K562 (cell line): ENCODE results near the gene ENDOD1. TPM values are rescaled to one million over a fixed set of nuclear protein-coding genes. Genes with fewer than 3 reads are reported as not detected.

Source experiments
- CCAR2 ChIP-seq: fragments of 200-400 bp; formaldehyde crosslinking; IDR thresholded peaks from 2 replicates; pipeline ENCODE4 v1.6.1; 2017; ENCODE audit warnings: mild to moderate bottlenecking, low read depth, low read length
- CHD1 ChIP-seq: fragments of 200-600 bp; sonication (generic); IDR thresholded peaks from one replicate; pipeline ENCODE4 v1.6.1; 2012; ENCODE audit warnings: mild to moderate bottlenecking, moderate library complexity, low read length, inconsistent platforms
- EZH2 ChIP-seq: IDR thresholded peaks from 2 replicates; pipeline ENCODE4 v1.6.1; 2012; ENCODE audit warnings: low read depth, mild to moderate bottlenecking, inconsistent platforms, low read length, borderline replicate concordance
- HDAC6 ChIP-seq: IDR thresholded peaks from 2 replicates; pipeline ENCODE4 v1.6.1; 2012; ENCODE audit warnings: low read depth, mild to moderate bottlenecking, control low read depth, inconsistent platforms, low read length, moderate library complexity
- JUNB ChIP-seq: fragments of 450-650 bp; formaldehyde crosslinking; conservative IDR thresholded peaks from 2 replicates; pipeline ENCODE4 v1.4.0; 2020; ENCODE audit warnings: mild to moderate bottlenecking
- KAT2B ChIP-seq: IDR thresholded peaks from one replicate; pipeline ENCODE4 v1.6.1; 2012; ENCODE audit warnings: low read depth, mild to moderate bottlenecking, control low read depth, inconsistent platforms, low read length, moderate library complexity
- KDM2B ChIP-seq: fragments of 250-450 bp; sonication (Bioruptor Pico); IDR thresholded peaks from 2 replicates; pipeline ENCODE4 v1.8.0; 2021; ENCODE audit warnings: mild to moderate bottlenecking, moderate library complexity
- LARP7 ChIP-seq: fragments of 450-650 bp; IDR thresholded peaks from 2 replicates; pipeline ENCODE4 v1.6.1; 2016
- NFATC3 ChIP-seq: fragments of 450-650 bp; IDR thresholded peaks from 2 replicates; pipeline ENCODE4 v1.6.1; 2017; ENCODE audit warnings: mild to moderate bottlenecking
- NR3C1 ChIP-seq: sonication (generic); formaldehyde crosslinking; IDR thresholded peaks from 2 replicates; pipeline ENCODE4 v1.8.1; 2022; ENCODE audit warnings: missing genetic modification reagents
- PML ChIP-seq: IDR thresholded peaks from 2 replicates; pipeline ENCODE4 v1.6.1; 2012; ENCODE audit warnings: low read length, inconsistent platforms
- RREB1 ChIP-seq: fragments of 250-450 bp; sonication (Bioruptor Pico); IDR thresholded peaks from 2 replicates; pipeline ENCODE4 v1.4.0; 2020
- ZBTB17 ChIP-seq: fragments of 450-650 bp; formaldehyde crosslinking; IDR thresholded peaks from 2 replicates; pipeline ENCODE4 v1.4.0; 2020; ENCODE audit warnings: mild to moderate bottlenecking
- ZFX ChIP-seq: sonication (generic); formaldehyde crosslinking; IDR thresholded peaks from 2 replicates; pipeline ENCODE4 v1.8.0; 2022; ENCODE audit warnings: mild to moderate bottlenecking, missing genetic modification reagents, moderate library complexity
- ZNF277 ChIP-seq: fragments of 250-450 bp; sonication (Bioruptor Pico); IDR thresholded peaks from 2 replicates; pipeline ENCODE4 v1.8.0; 2022; ENCODE audit warnings: inconsistent platforms, mild to moderate bottlenecking, moderate library complexity, borderline replicate concordance
- ZNF311 ChIP-seq: fragments of 250-450 bp; sonication (Bioruptor Pico); IDR thresholded peaks from 2 replicates; pipeline ENCODE4 v1.4.0; 2020; ENCODE audit warnings: mild to moderate bottlenecking, moderate library complexity
- ZNF408 ChIP-seq: fragments of 250-450 bp; sonication (Bioruptor Pico); IDR thresholded peaks from 2 replicates; pipeline ENCODE4 v1.4.0; 2020; ENCODE audit warnings: low read depth, mild to moderate bottlenecking, moderate library complexity
- ZNF584 ChIP-seq: fragments of 200-800 bp; sonication (Bioruptor generic); IDR thresholded peaks from 2 replicates; pipeline ENCODE4 v1.6.1; 2016; ENCODE audit warnings: low read depth, mild to moderate bottlenecking, missing genetic modification characterization, missing compliant biosample characterization
- polyA plus RNA-seq, 8 experiments: library from polyadenylated mRNA; depleted of rRNA in 4 of 8; stranded (reverse) in 5 of 8; unstranded in 3 of 8; fragments of >200 nt; fragmentation: Nextera tagmentation in 2 of 8; fragmentation: Illumina TruSeq in 1 of 8; extraction: Ambion mirVana in 2 of 8; extraction: Trizol in 1 of 8; gene quantifications; 2 replicates each; pipeline versions ENCODE4 v1.2.1 to v1.2.3, GENCODE V29; 2011 to 2014; ENCODE audit warnings: inconsistent platforms in 1 of 8, missing spikeins in 1 of 8
- total RNA-seq, 7 experiments: library from RNA; depleted of rRNA in 6 of 7; stranded (reverse); fragments of >200 nt in 6 of 7; fragmentation: Illumina TruSeq in 2 of 7; extraction: Trizol in 2 of 7; gene quantifications; 2 replicates each; pipeline versions ENCODE4 v1.2.1 to v1.2.3, GENCODE V29; 2011 to 2021; ENCODE audit warnings: low replicate concordance in 1 of 7
- TF ChIP-seq, protein P1 (sequence below), 2 experiments: IDR thresholded peaks; 2 replicates each; pipeline ENCODE4 v1.6.1; 2011; ENCODE audit warnings: borderline replicate concordance in 1 of 2, control low read depth in 1 of 2, low read depth in 1 of 2, low read length in 1 of 2, mild to moderate bottlenecking in 1 of 2, mixed read lengths in 1 of 2, moderate library complexity in 1 of 2; ENCODE audit not compliant: insufficient read depth in 1 of 2, insufficient read length in 1 of 2, poor library complexity in 1 of 2, severe bottlenecking in 1 of 2; ENCODE audit errors: extremely low read depth in 1 of 2
- TF ChIP-seq, protein P2 (sequence below), 3 experiments: fragments of 200-800 bp in 1 of 3; sonication (Bioruptor generic) in 1 of 3; sonication (generic) in 1 of 3; formaldehyde crosslinking in 1 of 3; IDR thresholded peaks; 2 replicates each; pipeline versions ENCODE4 v1.6.1 to v1.8.0; 2016 to 2022; ENCODE audit warnings: mild to moderate bottlenecking in 2 of 3, missing compliant biosample characterization in 2 of 3, missing genetic modification characterization in 2 of 3, missing genetic modification reagents in 1 of 3

ENDOD1 gene
- total and polyA plus RNA-seq, 9 of the 15 experiments (the other 6 are each of a cell fraction or from before 2014, with no cell fraction given), result 4.2 to 11.8 (median 9.3) TPM

DNA sequence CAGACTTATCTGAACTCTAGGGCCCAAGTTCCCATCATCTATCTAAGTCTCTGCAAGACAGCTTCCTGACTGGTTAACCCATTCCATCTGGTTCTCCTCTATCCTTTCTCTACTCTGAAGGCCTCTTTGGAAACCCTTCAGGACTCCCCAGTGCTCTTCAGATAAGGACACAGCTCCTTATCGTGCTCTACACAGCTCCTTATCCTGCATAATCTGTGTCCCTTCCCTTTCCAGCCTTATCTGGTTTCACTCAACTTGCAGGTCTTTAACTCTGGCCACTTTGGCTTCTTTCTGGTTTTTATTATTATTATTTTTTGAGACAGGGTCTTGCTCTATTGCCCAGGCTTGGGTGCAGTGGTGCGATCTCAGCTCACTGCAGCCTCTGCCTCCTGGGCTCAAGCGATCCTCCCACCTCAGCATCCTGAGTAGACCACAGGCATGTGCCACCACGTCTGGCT lies 10.6 kb downstream of the ENDOD1 start (continued):
- TF ChIP-seq, protein P1, sequence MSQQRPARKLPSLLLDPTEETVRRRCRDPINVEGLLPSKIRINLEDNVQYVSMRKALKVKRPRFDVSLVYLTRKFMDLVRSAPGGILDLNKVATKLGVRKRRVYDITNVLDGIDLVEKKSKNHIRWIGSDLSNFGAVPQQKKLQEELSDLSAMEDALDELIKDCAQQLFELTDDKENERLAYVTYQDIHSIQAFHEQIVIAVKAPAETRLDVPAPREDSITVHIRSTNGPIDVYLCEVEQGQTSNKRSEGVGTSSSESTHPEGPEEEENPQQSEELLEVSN (IDR thresholded peaks at IDR 0.05; ENCODE audit: borderline replicate concordance in 1 of 2, extremely low read depth in 1 of 2, insufficient read depth in 1 of 2, insufficient read length in 1 of 2, low read depth in 1 of 2, low read length in 1 of 2, poor library complexity in 1 of 2, severe bottlenecking in 1 of 2), result no peak
- TF ChIP-seq ZNF311 (peak; percentile 55; the same call in 1 of the 2 replicates), NFATC3 (peak; percentile 29; the same call in 1 of the 2 replicates), ZBTB17 (CRISPR knock-in tag) (peak; percentile 60; the same call in 1 of the 2 replicates), PML (peak; percentile 95), RREB1 (no peak), HDAC6 (no peak), JUNB (no peak), LARP7 (no peak), CCAR2 (no peak), NR3C1 (no peak), ZFX (CRISPR knock-in tag) (peak; percentile 37; the same call in 1 of the 2 replicates), KAT2B (no peak), ZNF584 (CRISPR knock-in tag) (peak; percentile 48; the same call in 1 of the 2 replicates), KDM2B (no peak), ZNF408 (CRISPR knock-in tag) (no peak), ZNF277 (CRISPR knock-in tag) (no peak), CHD1 (no peak), EZH2 (no peak)
- TF ChIP-seq, protein P2, sequence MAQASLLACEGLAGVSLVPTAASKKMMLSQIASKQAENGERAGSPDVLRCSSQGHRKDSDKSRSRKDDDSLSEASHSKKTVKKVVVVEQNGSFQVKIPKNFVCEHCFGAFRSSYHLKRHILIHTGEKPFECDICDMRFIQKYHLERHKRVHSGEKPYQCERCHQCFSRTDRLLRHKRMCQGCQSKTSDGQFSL (CRISPR knock-in tag; IDR thresholded peaks at IDR 0.05), result no peak
- TF ChIP-seq, protein P2 (tag; IDR thresholded peaks at IDR 0.05), result no peak
